ENCODE results near the gene ZFP36. TPM values are rescaled to one million over a fixed set of nuclear protein-coding genes. Genes with fewer than 3 reads are reported as not detected.

Gene ZFP36
- total and polyA plus RNA-seq, 2 donors (not counting 1 experiment from before 2014, with no cell fraction given), result 260 to 1,633 TPM

- H3K4me1 Mint-ChIP-seq, result peaks cover 52% of the 10 kb centered on the region
- peaks cover 0 to 21% of the 10 kb centered on the region in 2 experiments for H3K36me3 ChIP-seq (replicated peaks in 1 of 2; ENCODE audit: control extremely low read depth in 1 of 2, control insufficient read depth in 1 of 2, extremely low read depth in 1 of 2, insufficient read depth in 2 of 2, low read length in 1 of 2)
- H3K27me3 ChIP-seq (replicated peaks in 1 of 4; ENCODE audit: control extremely low read depth in 1 of 4, control insufficient read depth in 3 of 4, insufficient read depth in 4 of 4, low read length in 3 of 4), result no peaks in the 10 kb centered on the region
- DNase-seq, result no peak
- POLR2A ChIA-PET, result interaction anchor here (2.2 to 2.5 kb wide), 4 partner anchors 11 to 23 kb away, joined by 20 to 74 read pairs (median 40); partner anchors contain the start of genes MED29, PAF1 and RPS16
- CTCF ChIA-PET, result interaction anchor here (1.4 to 3.2 kb wide), 6 partner anchors 14 to 120 kb away, joined by 4 to 260 read pairs (median 17); partner anchors contain the start of genes EID2B, MED29, PAF1 and RPS16
- peak overlapping the region; percentile 100 for H3K4me2 ChIP-seq (replicated peaks; ENCODE audit: low read depth, low read length, poor library complexity, severe bottlenecking)
- peak overlapping the region; percentile 99 for H3K27ac Mint-ChIP-seq
- H4K20me1 ChIP-seq (ENCODE audit: control insufficient read depth, insufficient read depth, low read length, poor library complexity, severe bottlenecking), result peaks cover 16% of the 10 kb centered on the region
- TF ChIP-seq, protein P1, sequence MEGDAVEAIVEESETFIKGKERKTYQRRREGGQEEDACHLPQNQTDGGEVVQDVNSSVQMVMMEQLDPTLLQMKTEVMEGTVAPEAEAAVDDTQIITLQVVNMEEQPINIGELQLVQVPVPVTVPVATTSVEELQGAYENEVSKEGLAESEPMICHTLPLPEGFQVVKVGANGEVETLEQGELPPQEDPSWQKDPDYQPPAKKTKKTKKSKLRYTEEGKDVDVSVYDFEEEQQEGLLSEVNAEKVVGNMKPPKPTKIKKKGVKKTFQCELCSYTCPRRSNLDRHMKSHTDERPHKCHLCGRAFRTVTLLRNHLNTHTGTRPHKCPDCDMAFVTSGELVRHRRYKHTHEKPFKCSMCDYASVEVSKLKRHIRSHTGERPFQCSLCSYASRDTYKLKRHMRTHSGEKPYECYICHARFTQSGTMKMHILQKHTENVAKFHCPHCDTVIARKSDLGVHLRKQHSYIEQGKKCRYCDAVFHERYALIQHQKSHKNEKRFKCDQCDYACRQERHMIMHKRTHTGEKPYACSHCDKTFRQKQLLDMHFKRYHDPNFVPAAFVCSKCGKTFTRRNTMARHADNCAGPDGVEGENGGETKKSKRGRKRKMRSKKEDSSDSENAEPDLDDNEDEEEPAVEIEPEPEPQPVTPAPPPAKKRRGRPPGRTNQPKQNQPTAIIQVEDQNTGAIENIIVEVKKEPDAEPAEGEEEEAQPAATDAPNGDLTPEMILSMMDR (IDR thresholded peaks at IDR 0.05), result peak; percentile 79
- TF ChIP-seq EZH2 (IDR thresholded peaks at IDR 0.05; ENCODE audit: borderline replicate concordance, insufficient read depth, low read depth, low read length, poor library complexity, severe bottlenecking), result no peak
- ATAC-seq (ENCODE audit: low read depth), result no peak
- H2AFZ ChIP-seq (ENCODE audit: insufficient read depth, low read depth, low read length, poor library complexity, severe bottlenecking), result peak overlapping the region; percentile 72
- peak overlapping the region; percentile 96 for H3K9ac ChIP-seq (ENCODE audit: low read length)
- H3K27me3 Mint-ChIP-seq, result no peaks in the 10 kb centered on the region
- peak overlapping the region; percentile 96 to 100 for H3K27ac ChIP-seq (ENCODE audit: low read length in 2 of 2)
- peak overlapping the region; percentile 94 for H3K4me3 Mint-ChIP-seq
- no peaks in the 10 kb centered on the region for H3K9me3 Mint-ChIP-seq (ENCODE audit: insufficient read depth)
- WGBS (ENCODE audit: insufficient coverage), result under 1% methylated on average over 24 of the region's 24 CpGs
- H3K79me2 ChIP-seq (ENCODE audit: control insufficient read depth, insufficient read depth, low read length), result peaks cover 21% of the 10 kb centered on the region
- intact Hi-C loops (cut with micrococcal nuclease), result loop anchor here (1.0 to 5.0 kb wide), 9 partner anchors 22 to 1364 kb away; partner anchors contain the start of genes EID2B, EIF3K, MAP4K1 and MED29
- peaks cover 24 to 40% of the 10 kb centered on the region in 2 donors for H3K4me1 ChIP-seq (ENCODE audit: control insufficient read depth in 2 of 2, insufficient read depth in 2 of 2, low read length in 2 of 2)
- H3K9me3 ChIP-seq (ENCODE audit: control extremely low read depth in 1 of 3, control insufficient read depth in 2 of 3, insufficient read depth in 1 of 3, low read length in 2 of 3), result peaks cover 0 to 2% (median 0%) of the 10 kb centered on the region in 3 donors
- peak overlapping the region; percentile 74 to 93 (median 92) for H3K4me3 ChIP-seq (ENCODE audit: control extremely low read depth in 1 of 5, extremely low read depth in 1 of 5, insufficient read depth in 1 of 5, low read depth in 2 of 5, low read length in 4 of 5)
These were observed 6.2 kb downstream of the ZFP36 start for GRCh38 chr19:39412867-39413271.

All from B cell (primary cell).